Erythroblast (primary cell): ENCODE measurements around the gene HDAC4.

Source experiments
- GATA1 ChIP-seq: IDR thresholded peaks from 2 replicates; pipeline ENCODE4 v1.6.1; 2011; ENCODE audit warnings: low read depth, mild to moderate bottlenecking, control low read depth, low read length, moderate library complexity
- POLR2A ChIP-seq: IDR thresholded peaks from 2 replicates; pipeline ENCODE4 v1.6.1; 2011; ENCODE audit warnings: mild to moderate bottlenecking, low read length

DNA sequence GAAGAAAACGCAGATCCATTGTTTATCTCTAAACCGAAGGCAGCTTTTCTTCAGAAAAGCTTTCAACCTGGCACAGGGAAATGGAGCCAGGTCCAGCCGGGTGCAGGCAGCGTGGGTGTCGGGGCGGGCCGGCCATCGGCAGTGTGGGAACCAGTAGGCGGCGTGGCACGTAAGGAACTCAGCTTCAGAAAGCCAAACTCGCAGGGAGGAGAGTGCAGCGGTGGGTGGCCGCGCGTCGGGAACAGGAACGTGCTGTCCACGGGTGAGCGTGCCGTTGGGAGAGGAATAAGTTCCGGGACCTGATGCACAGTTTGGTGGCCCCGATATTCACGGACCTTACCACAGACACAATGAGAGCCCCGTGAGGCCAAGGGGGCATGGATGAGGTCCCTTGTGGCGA, 282.6 kb downstream of the HDAC4 start:
- TF ChIP-seq POLR2A (no peak), GATA1 (no peak)
